GM23338 (cell line): Measurements from ENCODE around the gene TLCD3A.

Source experiments
- CREB1 ChIP-seq: fragments of 250-450 bp; sonication (Bioruptor Pico); IDR thresholded peaks from 2 replicates; pipeline ENCODE4 v1.5.0; 2020; ENCODE audit warnings: low read depth, mild to moderate bottlenecking, moderate library complexity
- EZH2 ChIP-seq: fragments of 200-600 bp; sonication (generic); IDR thresholded peaks from one replicate; pipeline ENCODE4 v1.8.0; 2017; ENCODE audit warnings: antibody characterized with exemption, mild to moderate bottlenecking, low read depth; ENCODE audit not compliant: unreplicated experiment
- JUNB ChIP-seq: IDR thresholded peaks from one replicate; pipeline ENCODE4 v1.6.1; 2016; ENCODE audit warnings: antibody characterized with exemption; ENCODE audit not compliant: unreplicated experiment
- ZNF114 ChIP-seq: fragments of 250-450 bp; sonication (Bioruptor Pico); IDR thresholded peaks from 2 replicates; pipeline ENCODE4 v1.5.0; 2020; ENCODE audit warnings: mild to moderate bottlenecking, moderate library complexity
- TF ChIP-seq, protein P1 (sequence below), 2 experiments: fragments of 200-600 bp in 1 of 2; sonication (generic) in 1 of 2; conservative IDR thresholded peaks; 2 replicates each; pipeline versions ENCODE4 v1.5.1 to v1.6.1; 2016 to 2017; ENCODE audit warnings: antibody characterized with exemption in 2 of 2, low read depth in 2 of 2, mild to moderate bottlenecking in 2 of 2, moderate library complexity in 1 of 2

DNA sequence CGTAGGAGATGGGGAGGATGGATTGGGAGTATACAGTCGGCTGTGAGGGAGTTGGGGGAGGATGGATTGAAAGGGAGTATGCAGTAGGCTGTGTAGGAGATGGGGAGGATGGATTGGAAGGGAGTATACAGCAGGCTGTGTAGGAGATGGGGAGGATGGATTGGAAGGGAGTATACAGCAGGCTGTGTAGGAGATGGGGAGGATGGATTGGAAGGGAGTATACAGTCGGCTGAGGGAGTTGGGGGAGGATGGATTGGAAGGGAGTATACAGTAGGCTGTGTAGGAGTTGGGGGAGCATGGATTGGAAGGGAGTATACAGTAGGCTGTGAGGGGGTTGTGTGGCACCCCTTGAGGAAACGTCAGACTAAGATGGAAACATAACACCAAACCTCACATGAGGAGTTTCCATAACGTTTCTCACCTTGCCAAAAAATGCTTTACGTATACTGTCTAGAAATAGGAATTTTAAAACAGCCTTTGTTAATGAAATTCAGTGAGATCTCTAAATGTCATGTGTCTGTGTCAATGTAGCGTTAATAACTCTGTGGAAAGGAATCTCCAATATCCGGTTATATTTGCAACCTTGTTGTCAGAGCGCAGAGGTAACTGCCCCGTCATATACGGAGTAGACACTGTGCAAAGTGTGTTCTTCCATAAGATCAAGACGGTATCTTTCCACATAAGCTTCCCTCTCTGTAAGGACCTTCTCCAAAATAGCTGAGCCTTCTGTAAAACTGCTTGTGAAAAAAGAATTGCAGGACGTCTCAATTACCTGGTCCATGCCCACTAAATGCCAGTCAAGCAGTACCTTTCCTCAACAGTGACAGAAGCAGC, 11.5 kb upstream of the TLCD3A start:
- no peak for TF ChIP-seq ZNF114 (CRISPR knock-in tag)
- TF ChIP-seq, protein P1, sequence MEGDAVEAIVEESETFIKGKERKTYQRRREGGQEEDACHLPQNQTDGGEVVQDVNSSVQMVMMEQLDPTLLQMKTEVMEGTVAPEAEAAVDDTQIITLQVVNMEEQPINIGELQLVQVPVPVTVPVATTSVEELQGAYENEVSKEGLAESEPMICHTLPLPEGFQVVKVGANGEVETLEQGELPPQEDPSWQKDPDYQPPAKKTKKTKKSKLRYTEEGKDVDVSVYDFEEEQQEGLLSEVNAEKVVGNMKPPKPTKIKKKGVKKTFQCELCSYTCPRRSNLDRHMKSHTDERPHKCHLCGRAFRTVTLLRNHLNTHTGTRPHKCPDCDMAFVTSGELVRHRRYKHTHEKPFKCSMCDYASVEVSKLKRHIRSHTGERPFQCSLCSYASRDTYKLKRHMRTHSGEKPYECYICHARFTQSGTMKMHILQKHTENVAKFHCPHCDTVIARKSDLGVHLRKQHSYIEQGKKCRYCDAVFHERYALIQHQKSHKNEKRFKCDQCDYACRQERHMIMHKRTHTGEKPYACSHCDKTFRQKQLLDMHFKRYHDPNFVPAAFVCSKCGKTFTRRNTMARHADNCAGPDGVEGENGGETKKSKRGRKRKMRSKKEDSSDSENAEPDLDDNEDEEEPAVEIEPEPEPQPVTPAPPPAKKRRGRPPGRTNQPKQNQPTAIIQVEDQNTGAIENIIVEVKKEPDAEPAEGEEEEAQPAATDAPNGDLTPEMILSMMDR (conservative IDR thresholded peaks at IDR 0.05; ENCODE audit: low read depth in 2 of 2) = no peak
- TF ChIP-seq EZH2 = no peak
- TF ChIP-seq JUNB = no peak
- no peak for TF ChIP-seq CREB1
